NCI-H128 (cell line): Measurements from ENCODE around the gene BAZ1B.
"Not testable (repeated sequence)": the region's sequence is repeated elsewhere in the genome, so short reads cannot be mapped to it uniquely, and the experiment has no call there.

Source experiments
- DNase-seq: peaks from one replicate; lab custom pipeline; 2025; ENCODE audit not compliant: unreplicated experiment; lab: John Stamatoyannopoulos, UW

BAZ1B gene

GRCh38 chr7:73538510-73538909 is 16.4 kb upstream of the BAZ1B start:
- DNase-seq: not testable (repeated sequence)

- no peak for DNase-seq
These were observed 15.0 kb upstream of the BAZ1B start for GRCh38 chr7:73537051-73537450.

- DNase-seq: no peak
These were observed 14.4 kb upstream of the BAZ1B start for GRCh38 chr7:73536479-73536878.

GRCh38 chr7:73535918-73536317 is 13.8 kb upstream of the BAZ1B start:
- DNase-seq: not testable (repeated sequence)

- no peak for DNase-seq
These were observed 11.6 kb upstream of the BAZ1B start for GRCh38 chr7:73533742-73534141.

GRCh38 chr7:73532224-73532623 is 10.1 kb upstream of the BAZ1B start:
- no peak for DNase-seq

- no peak for DNase-seq
These were observed 8.7 kb upstream of the BAZ1B start for GRCh38 chr7:73530800-73531199.

GRCh38 chr7:73526896-73527821 is 5.1 kb upstream of the BAZ1B start:
- no peak for DNase-seq

GRCh38 chr7:73526158-73526494 is 4.0 kb upstream of the BAZ1B start:
- DNase-seq: not testable (repeated sequence)

GRCh38 chr7:73521636-73522104 is 423 bp downstream of the BAZ1B start:
- no peak for DNase-seq

GRCh38 chr7:73520673-73521635 is 1.1 kb downstream of the BAZ1B start:
- no peak for DNase-seq

GRCh38 chr7:73519867-73520672 is 2.0 kb downstream of the BAZ1B start:
- DNase-seq: no peak

GRCh38 chr7:73518470-73518869 is 3.6 kb downstream of the BAZ1B start:
- DNase-seq: no peak

- DNase-seq: no peak
These were observed 4.7 kb downstream of the BAZ1B start for GRCh38 chr7:73517241-73517995.

GRCh38 chr7:73515178-73515577 is 6.9 kb downstream of the BAZ1B start:
- no peak for DNase-seq

GRCh38 chr7:73512018-73512780 is 9.9 kb downstream of the BAZ1B start:
- DNase-seq: no peak

GRCh38 chr7:73509463-73509862 is 12.6 kb downstream of the BAZ1B start:
- DNase-seq: no peak

- no peak for DNase-seq
These were observed 14.5 kb downstream of the BAZ1B start for GRCh38 chr7:73507556-73507955.

GRCh38 chr7:73504920-73505319 is 17.2 kb downstream of the BAZ1B start:
- DNase-seq: no peak
